Psoas muscle (tissue), 8 donors: ENCODE data around the gene DNM1L. TPM values are rescaled to one million over a fixed set of nuclear protein-coding genes. Genes with fewer than 3 reads are reported as not detected.

Experiments used
- ATAC-seq, 4 donors: fragments of 200-7000 bp; cut with Tn5 transposase; one replicate each; pipeline ENCODE4 v1.9.1; 2020; ENCODE audit warnings: moderate library complexity in 3 of 4, mild to moderate bottlenecking in 2 of 4
- DNase-seq, 2 donors: peaks; one replicate each; pipeline ENCODE4 v3.0.0-alpha.2; 2020
- H3K27ac ChIP-seq: fragments of 200-600 bp; one replicate; pipeline ENCODE4 v1.8.0; 2022
- H3K27me3 ChIP-seq, 3 donors: fragments of 200-600 bp in 1 of 3; one replicate each; pipeline versions ENCODE4 v1.6.1 to v1.8.0; 2013 to 2022; ENCODE audit warnings: low read length in 2 of 3, mild to moderate bottlenecking in 2 of 3, moderate library complexity in 1 of 3; ENCODE audit not compliant: insufficient read depth in 3 of 3
- H3K36me3 ChIP-seq, 2 donors: fragments of 200-600 bp in 1 of 2; one replicate each; pipeline versions ENCODE4 v1.6.1 to v1.8.0; 2013 to 2022; ENCODE audit warnings: low read depth in 1 of 2, mild to moderate bottlenecking in 1 of 2, moderate library complexity in 1 of 2; ENCODE audit not compliant: insufficient read depth in 1 of 2
- H3K4me1 ChIP-seq: fragments of 200-600 bp; one replicate; pipeline ENCODE4 v1.8.0; 2022
- H3K4me3 ChIP-seq: fragments of 200-600 bp; one replicate; pipeline ENCODE4 v1.8.0; 2022; ENCODE audit warnings: mild to moderate bottlenecking
- H3K9me3 ChIP-seq: fragments of 200-600 bp; one replicate; pipeline ENCODE4 v1.8.0; 2022
- WGBS, 3 donors: extraction: QIAGEN DNeasy Blood & Tissue Kit; methylation state at CpG; one replicate each; pipeline versions ENCODE4 v1.1.6 to v1.1.7; 2013; 5-methylcytosine and 5-hydroxymethylcytosine counted together
- intact Hi-C, 2 donors: fragments of 100-400 bp; cut with DNase I; formaldehyde crosslinking; loops; one replicate each; pipeline versions ENCODE4 v1.11.0 to v1.14.2; 2022
- polyA plus RNA-seq, 3 donors: library from polyadenylated mRNA; stranded (reverse); fragments of 200-250 nt; gene quantifications; one replicate each; pipeline ENCODE4 v1.2.3, GENCODE V29; 2013
- total RNA-seq, 4 donors: library from RNA; stranded (reverse); fragmentation: NEBNext Ultra II Directional in 2 of 4; extraction: Animal tissue kit (Norgen Biotek cat#: 25700) in 2 of 4; gene quantifications; one replicate each; pipeline versions ENCODE4 v1.2.1 to v1.2.4, GENCODE V29; 2021 to 2023
- TF ChIP-seq, protein P1 (sequence below): fragments of 200-600 bp; IDR thresholded peaks from one replicate; pipeline ENCODE4 v1.8.0; 2022; ENCODE audit warnings: antibody characterized with exemption
- donor health status: healthy with polysubstance abuse.
- donor health status: DM: no; HTN: no; CAD: no; lungs with moderate emphysema.
- donor health status: Bipolar disorder and iron deficiency.
- donor health status: healthy.
- donor health status: DM: yes; HTN: yes; CAD: no.
- donor health status: DM: no; HTN: no; CAD: no.
- donor health status: DM: no; HTN: no; CAD: no.
- donor health status: DM: yes; HTN: yes; CAD: no.

The DNM1L gene
- total and polyA plus RNA-seq, 7 donors, result 29.3 to 62.9 (median 40.1) TPM

DNA sequence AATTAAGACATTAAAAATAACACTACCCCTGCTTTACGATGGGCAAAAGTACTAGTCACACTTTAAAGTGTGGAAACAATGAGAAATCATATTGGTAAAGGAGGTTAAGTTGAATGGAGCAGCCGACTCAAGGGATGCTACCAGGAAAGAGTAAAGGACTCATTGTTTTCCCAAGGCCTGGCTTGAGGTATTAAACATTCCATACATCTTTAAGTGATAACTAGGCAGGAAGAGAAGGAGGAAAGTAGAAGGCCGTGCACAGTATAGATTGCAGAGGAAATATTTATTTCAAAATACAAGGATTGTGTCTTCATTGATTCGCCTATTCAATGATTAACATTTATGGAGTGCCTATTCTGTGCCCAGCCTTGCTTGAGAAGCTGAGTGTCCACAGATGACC lies 97.2 kb downstream of the DNM1L start:
- H3K4me1 ChIP-seq, result no peaks in the 10 kb centered on the region
- 80 to 83% (median 81%) methylated on average over 4 of the region's 4 CpGs for WGBS, 3 donors
- ATAC-seq (no peak), DNase-seq (no peak)
- intact Hi-C loops, result no loop called here
- TF ChIP-seq, protein P1, sequence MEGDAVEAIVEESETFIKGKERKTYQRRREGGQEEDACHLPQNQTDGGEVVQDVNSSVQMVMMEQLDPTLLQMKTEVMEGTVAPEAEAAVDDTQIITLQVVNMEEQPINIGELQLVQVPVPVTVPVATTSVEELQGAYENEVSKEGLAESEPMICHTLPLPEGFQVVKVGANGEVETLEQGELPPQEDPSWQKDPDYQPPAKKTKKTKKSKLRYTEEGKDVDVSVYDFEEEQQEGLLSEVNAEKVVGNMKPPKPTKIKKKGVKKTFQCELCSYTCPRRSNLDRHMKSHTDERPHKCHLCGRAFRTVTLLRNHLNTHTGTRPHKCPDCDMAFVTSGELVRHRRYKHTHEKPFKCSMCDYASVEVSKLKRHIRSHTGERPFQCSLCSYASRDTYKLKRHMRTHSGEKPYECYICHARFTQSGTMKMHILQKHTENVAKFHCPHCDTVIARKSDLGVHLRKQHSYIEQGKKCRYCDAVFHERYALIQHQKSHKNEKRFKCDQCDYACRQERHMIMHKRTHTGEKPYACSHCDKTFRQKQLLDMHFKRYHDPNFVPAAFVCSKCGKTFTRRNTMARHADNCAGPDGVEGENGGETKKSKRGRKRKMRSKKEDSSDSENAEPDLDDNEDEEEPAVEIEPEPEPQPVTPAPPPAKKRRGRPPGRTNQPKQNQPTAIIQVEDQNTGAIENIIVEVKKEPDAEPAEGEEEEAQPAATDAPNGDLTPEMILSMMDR, result no peak
- H3K27ac ChIP-seq, result no peak overlapping the region
- H3K36me3 ChIP-seq, result no peaks in the 10 kb centered on the region
- H3K4me3 ChIP-seq, result no peak overlapping the region
- H3K27me3 ChIP-seq, result peaks cover 0 to 11% (median 2%) of the 10 kb centered on the region in 3 donors
- H3K9me3 ChIP-seq, result no peaks in the 10 kb centered on the region

DNA sequence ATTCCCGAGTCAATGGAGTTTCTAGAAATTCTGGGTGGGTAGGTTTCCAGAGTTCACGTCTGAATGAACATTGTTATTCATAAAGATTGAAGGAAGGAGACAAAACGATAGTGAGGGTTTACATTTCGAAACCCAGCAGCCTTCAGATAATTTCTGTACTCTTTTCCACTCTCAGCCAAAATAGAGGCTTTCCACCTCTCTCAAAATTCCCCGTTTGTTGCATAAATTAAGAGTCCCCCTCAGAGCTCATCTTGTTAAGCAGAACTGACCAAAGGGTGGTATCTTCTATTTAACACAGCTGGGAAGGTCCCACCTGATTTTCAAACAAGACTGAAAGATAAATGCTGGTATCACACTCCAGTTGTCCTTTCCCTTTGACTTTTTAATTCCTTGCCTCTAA lies 98.1 kb downstream of the DNM1L start:
- Histone ChIP-seq H3K9me3 (no peaks in the 10 kb centered on the region), H3K27me3 (peaks cover 0 to 11% (median 2%) of the 10 kb centered on the region in 3 donors), H3K4me1 (no peaks in the 10 kb centered on the region), H3K36me3 (no peaks in the 10 kb centered on the region), H3K4me3 (no peak overlapping the region), H3K27ac (no peak overlapping the region)
- intact Hi-C loops, result no loop called here
- 66 to 75% (median 69%) methylated on average over 5 of the region's 5 CpGs for WGBS, 3 donors
- no peak for DNase-seq
- TF ChIP-seq, protein P1, result no peak
- ATAC-seq, result no peak

DNA sequence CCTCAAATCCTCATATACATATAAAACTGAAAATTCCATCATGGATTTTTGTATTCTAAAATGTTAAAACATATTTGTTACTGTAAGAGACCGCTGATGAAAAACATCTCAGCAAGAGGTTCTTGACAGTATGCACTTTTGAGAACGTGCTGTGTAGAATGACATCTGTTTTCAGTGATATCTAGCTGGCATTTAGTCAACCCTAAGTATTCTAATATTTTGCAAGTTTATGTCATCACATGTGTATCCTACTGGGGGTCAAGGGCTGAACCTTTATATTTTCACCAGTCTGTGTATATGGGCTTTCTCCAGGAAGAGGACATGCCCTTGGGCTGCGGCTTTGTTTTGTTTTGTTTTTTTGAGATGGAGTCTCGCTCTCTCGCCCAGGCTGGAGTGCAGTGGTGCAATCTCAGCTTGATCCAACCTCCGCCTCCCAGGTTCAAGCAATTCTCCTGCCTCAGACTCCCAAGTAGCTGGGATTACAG lies 98.6 kb downstream of the DNM1L start:
- H3K4me1 ChIP-seq, result no peaks in the 10 kb centered on the region
- peaks cover 0 to 11% (median 2%) of the 10 kb centered on the region in 3 donors for H3K27me3 ChIP-seq
- TF ChIP-seq, protein P1, result no peak
- no peak overlapping the region for H3K4me3 ChIP-seq
- no peak for DNase-seq
- intact Hi-C loops, result no loop called here
- H3K9me3 ChIP-seq, result no peaks in the 10 kb centered on the region
- no peak overlapping the region for H3K27ac ChIP-seq
- 67 to 73% (median 68%) methylated on average over 6 of the region's 6 CpGs for WGBS, 3 donors
- no peak for ATAC-seq
- no peaks in the 10 kb centered on the region for H3K36me3 ChIP-seq

DNA sequence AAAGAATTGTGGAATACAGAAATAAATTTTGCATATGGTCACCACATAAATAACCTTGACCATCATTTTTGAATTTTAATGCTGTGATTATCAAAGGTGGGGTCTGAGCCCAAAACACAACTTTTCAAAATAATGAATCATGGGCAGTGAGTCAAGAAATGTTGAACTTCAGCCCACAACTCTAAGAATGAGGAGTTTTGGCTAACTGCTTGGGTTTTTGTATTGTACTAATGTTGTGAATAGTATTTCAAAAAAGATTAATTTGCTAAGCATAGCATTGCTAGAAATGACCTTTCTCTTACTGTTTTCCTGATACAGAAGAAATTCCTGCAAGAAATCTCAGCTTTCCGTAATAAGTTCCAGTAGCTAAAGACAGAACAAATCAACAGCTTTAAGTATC lies 101.0 kb downstream of the DNM1L start:
- 3 to 15% (median 10%) methylated on average over 1 of the region's 1 CpG for WGBS, 3 donors
- no peak overlapping the region for H3K27ac ChIP-seq
- intact Hi-C loops, result no loop called here
- DNase-seq (no peak), ATAC-seq (no peak)
- TF ChIP-seq, protein P1, result no peak
- no peaks in the 10 kb centered on the region for H3K36me3 ChIP-seq
- H3K9me3 ChIP-seq, result no peaks in the 10 kb centered on the region
- peaks cover 0 to 8% (median 2%) of the 10 kb centered on the region in 3 donors for H3K27me3 ChIP-seq
- no peak overlapping the region for H3K4me3 ChIP-seq
- H3K4me1 ChIP-seq, result no peaks in the 10 kb centered on the region

DNA sequence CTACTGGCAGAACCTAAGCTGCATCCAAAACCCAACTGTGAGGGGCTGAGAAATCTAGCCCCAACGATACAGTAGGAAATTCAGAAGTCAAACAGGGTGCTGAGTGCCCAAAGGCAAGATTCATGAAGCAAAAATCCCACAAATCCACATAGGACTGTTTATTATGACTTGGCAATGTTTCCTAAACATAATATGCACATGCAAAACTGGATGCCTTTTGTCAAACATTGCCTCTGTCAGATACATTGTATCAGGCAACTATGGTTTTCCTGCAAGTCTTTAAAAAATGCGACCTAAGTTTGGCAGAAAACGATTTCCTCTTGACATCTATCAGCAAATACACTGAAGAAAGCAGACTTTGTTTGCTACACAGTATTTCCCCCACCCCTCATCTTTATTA lies 103.9 kb downstream of the DNM1L start:
- WGBS, 3 donors, result 69 to 80% (median 73%) methylated on average over 3 of the region's 3 CpGs
- Histone ChIP-seq H3K9me3 (no peaks in the 10 kb centered on the region), H3K27me3 (peaks cover 0 to 8% (median 0%) of the 10 kb centered on the region in 3 donors), H3K4me3 (no peak overlapping the region), H3K36me3 (no peaks in the 10 kb centered on the region), H3K4me1 (no peaks in the 10 kb centered on the region), H3K27ac (no peak overlapping the region)
- no peak for DNase-seq
- TF ChIP-seq, protein P1, result no peak
- intact Hi-C loops, result no loop called here
- no peak for ATAC-seq
